ENCODE data around the gene UST.

- TF ChIP-seq CTCF (IDR thresholded peaks at IDR 0.05; ENCODE audit: insufficient read depth, low read length, poor library complexity, severe bottlenecking) (no peak), EZH2phosphoT487 (conservative IDR thresholded peaks at IDR 0.05; ENCODE audit: low read length) (no peak)
Observed at GRCh38 chr6:149114167-149114566, 367.3 kb downstream of the UST start.

All from SU-DHL-6 (cell line).